K562 (cell line): ENCODE results near the gene PDLIM5. TPM values are rescaled to one million over a fixed set of nuclear protein-coding genes. Genes with fewer than 3 reads are reported as not detected.

ENCODE experiments used
- ATAC-seq: fragments of 200-7000 bp; cut with Tn5 transposase; 3 replicates; pipeline ENCODE4 v1.9.1; 2020; ENCODE audit warnings: moderate library complexity
- BruUV-seq: library from RNA; stranded (reverse); fragments of 400-500 nt; replicated peaks from 2 replicates; lab custom pipeline; 2021; lab: Mats Ljungman, UMichigan
- CTCF ChIA-PET: fragments of 300-600 bp; formaldehyde crosslinking; extraction: SDS; loops from one replicate; lab custom pipeline; 2021; ENCODE audit warnings: low intra/inter-chr PET ratio; lab: Yijun Ruan, JAX
- POLR2A ChIA-PET: fragments of 300-600, 350-650 bp; sonication (Branson Sonifier 250); formaldehyde crosslinking; extraction: SDS; loops from one replicate; lab custom pipeline; 2021; ENCODE audit warnings: antibody characterized with exemption, inconsistent platforms; lab: Yijun Ruan, JAX
- DNase-seq, 4 experiments: peaks; one replicate each; pipeline versions ENCODE4 v3.0.0 to v3.0.0-alpha.2; 2011 to 2018; ENCODE audit warnings: low spot score in 3 of 4, mixed read lengths in 3 of 4; ENCODE audit errors: extremely low read depth in 1 of 4
- FAIRE-seq: peaks from 2 replicates; lab custom pipeline; 2011; peaks lifted over from hg19 to GRCh38; lab: Jason Lieb, UNC
- H2AFZ ChIP-seq: 2 replicates; pipeline ENCODE4 v1.6.0; 2011; ENCODE audit warnings: low read depth, low read length, control low read depth, inconsistent platforms
- H3K27ac ChIP-seq: fragments of 200-600 bp; 3 replicates; pipeline ENCODE4 v1.8.0; 2011; ENCODE audit warnings: low read depth, mild to moderate bottlenecking, control low read depth, inconsistent platforms, low read length, moderate library complexity, mixed read lengths; ENCODE audit errors: extremely low read depth
- H3K27me3 ChIP-seq, 2 experiments: fragments of 300-600 bp in 1 of 2; 2 replicates in 1 of 2; 3 replicates in 1 of 2; pipeline versions ENCODE4 v1.6.0 to v1.8.0; 2011; ENCODE audit warnings: inconsistent platforms in 2 of 2, low read length in 2 of 2, mild to moderate bottlenecking in 1 of 2, mixed read lengths in 1 of 2, moderate library complexity in 1 of 2; ENCODE audit not compliant: control insufficient read depth in 2 of 2, insufficient read depth in 2 of 2
- H3K36me3 ChIP-seq: fragments of 300-600 bp; 3 replicates; pipeline ENCODE4 v1.8.0; 2011; ENCODE audit warnings: mild to moderate bottlenecking, low read length, inconsistent platforms; ENCODE audit not compliant: control insufficient read depth, insufficient read depth
- H3K4me1 ChIP-seq, 2 experiments: fragments of 200-600 bp in 1 of 2; replicated peaks in 1 of 2; 2 replicates in 1 of 2; 3 replicates in 1 of 2; pipeline versions ENCODE4 v1.5.1 to v1.8.0; 2011; ENCODE audit warnings: inconsistent platforms in 2 of 2, low read length in 2 of 2, mild to moderate bottlenecking in 1 of 2, mixed read lengths in 1 of 2, moderate library complexity in 1 of 2; ENCODE audit not compliant: control insufficient read depth in 2 of 2, insufficient read depth in 2 of 2
- H3K4me2 ChIP-seq: 2 replicates; pipeline ENCODE4 v1.6.1; 2011; ENCODE audit warnings: low read length, control low read depth, inconsistent platforms, mixed read lengths; ENCODE audit not compliant: insufficient read depth
- H3K4me3 ChIP-seq: fragments of 200-600 bp; sonication (generic), shearing (Covaris generic); 2 replicates; pipeline ENCODE4 v1.5.1; 2016; ENCODE audit warnings: control low read depth, inconsistent platforms
- H3K79me2 ChIP-seq: fragments of 200-600 bp; 3 replicates; pipeline ENCODE4 v1.8.0; 2011; ENCODE audit warnings: low read length, inconsistent platforms; ENCODE audit not compliant: control insufficient read depth, insufficient read depth
- H3K9ac ChIP-seq, 2 experiments: 2 replicates each; pipeline versions ENCODE4 v1.6.0 to v1.6.1; 2011; ENCODE audit warnings: low read depth in 2 of 2, low read length in 2 of 2, control low read depth in 1 of 2, inconsistent platforms in 1 of 2, mild to moderate bottlenecking in 1 of 2, mixed read lengths in 1 of 2; ENCODE audit not compliant: insufficient read depth in 1 of 2
- H3K9me1 ChIP-seq: one replicate; pipeline ENCODE4 v1.6.0; 2011; ENCODE audit warnings: inconsistent platforms, mild to moderate bottlenecking, low read length, moderate library complexity; ENCODE audit not compliant: control insufficient read depth, insufficient read depth
- H3K9me3 ChIP-seq: replicated peaks from 2 replicates; pipeline ENCODE4 v1.5.1; 2011; ENCODE audit warnings: low read depth, low read length, inconsistent platforms; ENCODE audit not compliant: control insufficient read depth, insufficient read depth
- H4K20me1 ChIP-seq: replicated peaks from 2 replicates; pipeline ENCODE4 v1.6.1; 2011; ENCODE audit warnings: low read length, inconsistent platforms, mixed read lengths; ENCODE audit not compliant: control insufficient read depth, insufficient read depth
- ELF2 ChIP-seq: fragments of 250-450 bp; sonication (Bioruptor Pico); IDR thresholded peaks from 2 replicates; pipeline ENCODE4 v1.5.0; 2021; ENCODE audit warnings: mild to moderate bottlenecking
- ETV1 ChIP-seq: fragments of 450-650 bp; conservative IDR thresholded peaks from 2 replicates; pipeline ENCODE4 v1.6.1; 2016; ENCODE audit warnings: missing genetic modification characterization, control low read depth, low read depth, missing compliant biosample characterization
- GTF2F1 ChIP-seq: IDR thresholded peaks from 2 replicates; pipeline ENCODE4 v1.6.1; 2011; ENCODE audit warnings: low read depth, low read length, improper control_type of control experiment
- HCFC1 ChIP-seq: IDR thresholded peaks from 2 replicates; pipeline ENCODE4 v1.6.1; 2012; ENCODE audit warnings: low read depth, low read length, improper control_type of control experiment
- HSF4 ChIP-seq: fragments of 250-450 bp; sonication (Bioruptor Pico); IDR thresholded peaks from 2 replicates; pipeline ENCODE4 v2.1.2; 2022; ENCODE audit warnings: mild to moderate bottlenecking, moderate library complexity, borderline replicate concordance
- NCOA4 ChIP-seq: fragments of 450-650 bp; IDR thresholded peaks from 2 replicates; pipeline ENCODE4 v1.6.1; 2018; ENCODE audit warnings: mild to moderate bottlenecking; ENCODE audit not compliant: partially characterized antibody
- POLR2AphosphoS5 ChIP-seq: IDR thresholded peaks from 2 replicates; pipeline ENCODE4 v1.6.1; 2011; ENCODE audit warnings: mild to moderate bottlenecking, low read depth, low read length, moderate library complexity; ENCODE audit not compliant: control insufficient read depth, insufficient read depth
- RAD21 ChIP-seq, 2 experiments: fragments of 250-450 bp in 1 of 2; fragments of 450-650 bp in 1 of 2; sonication (Bioruptor Pico) in 1 of 2; formaldehyde crosslinking in 1 of 2; IDR thresholded peaks in 1 of 2; conservative IDR thresholded peaks in 1 of 2; 2 replicates each; pipeline versions ENCODE4 v1.4.0 to v1.8.0; 2020 to 2022; ENCODE audit warnings: mild to moderate bottlenecking in 2 of 2, moderate library complexity in 1 of 2
- TCFL5 ChIP-seq: fragments of 250-450 bp; sonication (Bioruptor Pico); conservative IDR thresholded peaks from 2 replicates; pipeline ENCODE4 v1.6.1; 2021; ENCODE audit warnings: mild to moderate bottlenecking, moderate library complexity, matching md5 sums
- ZNF24 ChIP-seq: fragments of 450-650 bp; IDR thresholded peaks from 2 replicates; pipeline ENCODE4 v1.6.1; 2016
- ZNF507 ChIP-seq: conservative IDR thresholded peaks from 2 replicates; pipeline ENCODE4 v1.6.1; 2017; ENCODE audit warnings: missing genetic modification characterization, missing compliant biosample characterization
- WGBS: fragments of 100-300 bp; shearing (Covaris generic); methylation state at CpG from one replicate; pipeline ENCODE4 v1.1.6; 2016; ENCODE audit warnings: low coverage, mixed read lengths; ENCODE audit not compliant: insufficient coverage; ENCODE audit errors: missing lambda C conversion rate; 5-methylcytosine and 5-hydroxymethylcytosine counted together
- in situ Hi-C: fragments of 300-500 bp; cut with MboI; formaldehyde crosslinking; loops from 4 replicates; pipeline ENCODE4 v1.15.0; 2018; ENCODE audit warnings: inconsistent platforms, mixed read lengths
- intact Hi-C: fragments of 100-400 bp; cut with micrococcal nuclease; formaldehyde crosslinking; loops from 2 replicates; pipeline ENCODE4 v1.14.2; 2022
- polyA plus RNA-seq, 8 experiments: library from polyadenylated mRNA; depleted of rRNA in 4 of 8; stranded (reverse) in 5 of 8; unstranded in 3 of 8; fragments of >200 nt; fragmentation: Nextera tagmentation in 2 of 8; fragmentation: Illumina TruSeq in 1 of 8; extraction: Ambion mirVana in 2 of 8; extraction: Trizol in 1 of 8; gene quantifications; 2 replicates each; pipeline versions ENCODE4 v1.2.1 to v1.2.3, GENCODE V29; 2011 to 2014; ENCODE audit warnings: inconsistent platforms in 1 of 8, missing spikeins in 1 of 8
- total RNA-seq, 7 experiments: library from RNA; depleted of rRNA in 6 of 7; stranded (reverse); fragments of >200 nt in 6 of 7; fragmentation: Illumina TruSeq in 2 of 7; extraction: Trizol in 2 of 7; gene quantifications; 2 replicates each; pipeline versions ENCODE4 v1.2.1 to v1.2.3, GENCODE V29; 2011 to 2021; ENCODE audit warnings: low replicate concordance in 1 of 7
- TF ChIP-seq, protein P1 (sequence below): IDR thresholded peaks from 3 replicates; pipeline ENCODE4 v1.6.1; 2011; ENCODE audit warnings: borderline replicate concordance, mild to moderate bottlenecking; ENCODE audit not compliant: insufficient read length, insufficient read depth
- TF ChIP-seq, protein P2 (sequence below): fragments of 250-450 bp; sonication (Bioruptor Pico); IDR thresholded peaks from 2 replicates; pipeline ENCODE4 v1.8.0; 2021; ENCODE audit warnings: moderate library complexity, mild to moderate bottlenecking, inconsistent platforms
- TF ChIP-seq, protein P3 (sequence below): fragments of 450-650 bp; IDR thresholded peaks from 2 replicates; pipeline ENCODE4 v1.6.1; 2018; ENCODE audit warnings: mild to moderate bottlenecking, low read depth; ENCODE audit not compliant: partially characterized antibody
- TF ChIP-seq, protein P4 (sequence below): fragments of 250-450 bp; sonication (Bioruptor Pico); IDR thresholded peaks from 2 replicates; pipeline ENCODE4 v1.8.0; 2021; ENCODE audit warnings: moderate library complexity, mild to moderate bottlenecking, inconsistent platforms

The PDLIM5 gene
- total and polyA plus RNA-seq, 9 of the 15 experiments (the other 6 are each of a cell fraction or from before 2014, with no cell fraction given) = 36.9 to 127 (median 62.5) TPM

DNA sequence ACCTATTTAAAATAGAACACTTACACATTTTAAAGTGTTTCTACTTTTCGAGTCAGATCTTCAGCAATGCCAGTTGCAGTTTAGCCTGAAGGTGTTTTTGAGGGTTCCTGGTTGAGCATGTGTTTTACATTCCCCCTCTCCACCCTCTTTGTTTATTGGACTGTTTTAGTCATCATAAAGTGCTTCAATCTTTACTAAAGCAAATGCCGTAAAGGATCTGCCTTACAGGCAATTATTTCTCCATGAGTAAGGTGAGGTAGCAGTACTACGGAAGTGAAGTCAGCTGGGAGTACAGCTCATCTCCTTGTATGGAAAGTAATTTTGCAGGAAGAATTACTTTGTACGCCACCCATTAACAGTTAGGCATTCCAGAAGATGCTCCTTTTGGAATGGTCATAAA is 36.9 kb downstream of the PDLIM5 start (continued):
- TF ChIP-seq, protein P1, sequence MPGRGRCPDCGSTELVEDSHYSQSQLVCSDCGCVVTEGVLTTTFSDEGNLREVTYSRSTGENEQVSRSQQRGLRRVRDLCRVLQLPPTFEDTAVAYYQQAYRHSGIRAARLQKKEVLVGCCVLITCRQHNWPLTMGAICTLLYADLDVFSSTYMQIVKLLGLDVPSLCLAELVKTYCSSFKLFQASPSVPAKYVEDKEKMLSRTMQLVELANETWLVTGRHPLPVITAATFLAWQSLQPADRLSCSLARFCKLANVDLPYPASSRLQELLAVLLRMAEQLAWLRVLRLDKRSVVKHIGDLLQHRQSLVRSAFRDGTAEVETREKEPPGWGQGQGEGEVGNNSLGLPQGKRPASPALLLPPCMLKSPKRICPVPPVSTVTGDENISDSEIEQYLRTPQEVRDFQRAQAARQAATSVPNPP = no peak
- TF ChIP-seq GTF2F1 (no peak), HSF4 (no peak)
- TF ChIP-seq, protein P2, sequence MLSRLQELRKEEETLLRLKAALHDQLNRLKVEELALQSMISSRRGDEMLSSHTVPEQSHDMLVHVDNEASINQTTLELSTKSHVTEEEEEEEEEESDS = no peak
- TF ChIP-seq, protein P3, sequence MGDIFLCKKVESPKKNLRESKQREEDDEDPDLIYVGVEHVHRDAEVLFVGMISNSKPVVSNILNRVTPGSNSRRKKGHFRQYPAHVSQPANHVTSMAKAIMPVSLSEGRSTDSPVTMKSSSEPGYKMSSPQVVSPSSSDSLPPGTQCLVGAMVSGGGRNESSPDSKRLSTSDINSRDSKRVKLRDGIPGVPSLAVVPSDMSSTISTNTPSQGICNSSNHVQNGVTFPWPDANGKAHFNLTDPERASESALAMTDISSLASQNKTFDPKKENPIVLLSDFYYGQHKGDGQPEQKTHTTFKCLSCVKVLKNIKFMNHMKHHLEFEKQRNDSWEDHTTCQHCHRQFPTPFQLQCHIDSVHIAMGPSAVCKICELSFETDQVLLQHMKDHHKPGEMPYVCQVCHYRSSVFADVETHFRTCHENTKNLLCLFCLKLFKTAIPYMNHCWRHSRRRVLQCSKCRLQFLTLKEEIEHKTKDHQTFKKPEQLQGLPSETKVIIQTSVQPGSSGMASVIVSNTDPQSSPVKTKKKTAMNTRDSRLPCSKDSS = no peak

DNA sequence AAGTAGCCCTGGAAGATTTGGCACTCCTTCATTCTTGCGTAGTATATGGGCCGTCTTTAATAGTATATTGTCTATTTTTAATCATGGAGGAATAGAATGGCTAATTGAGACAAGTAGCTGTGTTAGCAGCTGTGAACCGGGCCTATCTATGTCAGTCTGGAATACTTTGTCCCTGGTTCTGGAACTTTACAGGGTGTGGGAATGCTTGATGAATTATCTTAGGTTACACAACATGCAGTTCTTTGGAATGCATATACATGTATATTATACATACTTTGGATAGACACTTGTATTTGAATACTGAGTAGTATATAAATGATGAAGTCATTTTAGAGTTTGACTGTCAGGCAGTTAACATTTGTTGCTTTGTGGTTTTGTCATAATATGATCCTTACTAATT is 37.4 kb downstream of the PDLIM5 start:
- intact Hi-C loops = loop anchor here (5.0 kb wide), 2 partner anchors 43 to 63 kb away; no protein-coding TSS in a partner anchor
- ChIA-PET CTCF (no interaction called here), POLR2A (no interaction called here)
- ATAC-seq = no peak
- no peak overlapping the region for H3K4me3 ChIP-seq
- peaks cover 65% of the 10 kb centered on the region for H3K79me2 ChIP-seq
- no peak overlapping the region for H3K4me2 ChIP-seq
- H2AFZ ChIP-seq = no peak overlapping the region
- DNase-seq = no peak
- no peaks in the 10 kb centered on the region for H3K9me1 ChIP-seq
- H3K27ac ChIP-seq = no peak overlapping the region
- no TSS peak for BruUV-seq
- no peaks in the 10 kb centered on the region for H4K20me1 ChIP-seq
- H3K4me1 ChIP-seq = peaks cover 0 to 16% of the 10 kb centered on the region in 2 experiments; a peak in 3 of 5 replicates
- H3K27me3 ChIP-seq = no peaks in the 10 kb centered on the region
- no peak overlapping the region for H3K9ac ChIP-seq
- no peaks in the 10 kb centered on the region for H3K9me3 ChIP-seq
- no peak for FAIRE-seq
- H3K36me3 ChIP-seq = no peaks in the 10 kb centered on the region
- 90% methylated on average over 3 of the region's 3 CpGs for WGBS
- in situ Hi-C loops = no loop called here
- TF ChIP-seq HCFC1 = no peak
- TF ChIP-seq, protein P1 = no peak
- TF ChIP-seq, protein P4, sequence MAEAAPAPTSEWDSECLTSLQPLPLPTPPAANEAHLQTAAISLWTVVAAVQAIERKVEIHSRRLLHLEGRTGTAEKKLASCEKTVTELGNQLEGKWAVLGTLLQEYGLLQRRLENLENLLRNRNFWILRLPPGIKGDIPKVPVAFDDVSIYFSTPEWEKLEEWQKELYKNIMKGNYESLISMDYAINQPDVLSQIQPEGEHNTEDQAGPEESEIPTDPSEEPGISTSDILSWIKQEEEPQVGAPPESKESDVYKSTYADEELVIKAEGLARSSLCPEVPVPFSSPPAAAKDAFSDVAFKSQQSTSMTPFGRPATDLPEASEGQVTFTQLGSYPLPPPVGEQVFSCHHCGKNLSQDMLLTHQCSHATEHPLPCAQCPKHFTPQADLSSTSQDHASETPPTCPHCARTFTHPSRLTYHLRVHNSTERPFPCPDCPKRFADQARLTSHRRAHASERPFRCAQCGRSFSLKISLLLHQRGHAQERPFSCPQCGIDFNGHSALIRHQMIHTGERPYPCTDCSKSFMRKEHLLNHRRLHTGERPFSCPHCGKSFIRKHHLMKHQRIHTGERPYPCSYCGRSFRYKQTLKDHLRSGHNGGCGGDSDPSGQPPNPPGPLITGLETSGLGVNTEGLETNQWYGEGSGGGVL (CRISPR knock-in tag) = no peak
- TF ChIP-seq POLR2AphosphoS5 = no peak
- no peak for TF ChIP-seq TCFL5 (CRISPR knock-in tag)
- TF ChIP-seq ETV1 (tag) = no peak
- no peak for TF ChIP-seq ELF2 (CRISPR knock-in tag)
- TF ChIP-seq ZNF507 (tag) = no peak
- no peak for TF ChIP-seq NCOA4
- no peak for TF ChIP-seq ZNF24
- TF ChIP-seq RAD21 (CRISPR knock-in tag; conservative IDR thresholded peaks at IDR 0.05 in 1 of 2, IDR thresholded peaks at IDR 0.05 in 1 of 2) = no peak
